GM19468 (cell line): ENCODE results near the gene DCTD.

ENCODE experiments used
- ATAC-seq: cut with Tn5 transposase; IDR thresholded peaks from one replicate; pipeline ENCODE4 v1.9.1; 2021; ENCODE audit warnings: mild to moderate bottlenecking, moderate library complexity, moderate number of reproducible peaks; ENCODE audit not compliant: unreplicated experiment; ENCODE audit errors: extremely low read depth

DCTD gene

DNA sequence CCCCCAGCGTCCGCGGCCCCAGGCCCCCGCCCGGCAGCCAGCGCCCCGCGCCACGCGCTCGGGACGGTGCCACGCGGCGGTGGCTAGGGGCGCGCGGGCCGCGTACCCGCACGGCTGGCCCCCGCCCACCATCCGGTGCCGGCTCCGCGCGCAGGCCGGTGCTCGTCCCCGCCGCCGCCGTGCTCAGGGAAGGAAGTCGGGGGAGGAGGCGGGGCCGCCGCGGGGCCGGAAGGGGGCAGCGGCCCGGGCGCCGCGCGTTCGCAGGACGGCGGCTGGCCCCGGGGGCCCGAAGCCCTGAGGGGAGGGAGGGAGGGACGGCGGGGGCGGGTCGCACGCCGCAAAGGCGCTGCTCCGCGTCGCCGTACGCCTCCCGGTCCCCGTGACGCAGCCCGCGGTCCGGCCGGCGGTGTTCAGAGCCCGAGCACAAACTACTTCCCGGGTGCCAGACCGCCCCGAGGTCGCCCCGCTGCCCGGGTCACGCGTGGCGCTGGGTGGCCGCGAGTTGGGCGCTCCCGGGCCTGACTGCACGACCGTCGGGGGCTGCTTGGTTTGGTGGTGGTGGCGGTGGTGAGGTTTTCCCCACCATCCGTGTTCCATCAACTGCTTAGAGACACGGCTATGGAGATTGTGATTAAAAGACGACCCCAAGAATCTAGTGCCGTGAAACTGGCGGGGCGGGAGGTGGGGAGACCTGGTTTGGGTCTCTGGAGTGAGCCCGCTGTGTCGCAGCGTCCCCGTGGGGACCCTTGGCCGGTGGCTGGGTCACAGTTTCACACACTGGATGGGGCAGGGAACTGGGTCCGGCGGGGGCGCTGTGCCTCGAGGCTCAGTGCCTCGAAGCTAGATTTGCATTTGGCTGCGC, at the start of gene DCTD:
DCTD (minus strand) TSS at position 205 of the 862 bp plus-strand sequence. CDS start 1,818 bp downstream, outside the sequence.
- ATAC-seq = peak; percentile 93

DNA sequence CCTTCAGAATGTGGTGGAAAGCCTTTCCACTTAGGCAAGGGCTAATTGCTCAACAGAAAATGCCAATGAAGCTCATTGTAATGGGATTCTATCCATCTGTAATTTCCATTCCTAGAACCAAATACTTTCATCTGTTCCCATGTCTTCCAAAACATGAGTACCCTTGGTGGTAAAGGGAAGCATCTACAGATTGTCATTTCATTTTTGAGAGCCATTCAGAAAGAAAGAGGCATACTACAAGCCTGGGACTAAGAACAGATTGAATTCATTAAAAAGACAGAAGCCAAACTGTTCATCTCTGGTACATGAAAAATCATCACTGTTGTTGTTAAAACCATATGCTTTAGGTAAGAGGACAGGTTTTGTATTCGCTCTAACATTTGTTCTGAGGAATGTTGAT, 43.6 kb upstream of the DCTD start:
- no peak for ATAC-seq

DNA sequence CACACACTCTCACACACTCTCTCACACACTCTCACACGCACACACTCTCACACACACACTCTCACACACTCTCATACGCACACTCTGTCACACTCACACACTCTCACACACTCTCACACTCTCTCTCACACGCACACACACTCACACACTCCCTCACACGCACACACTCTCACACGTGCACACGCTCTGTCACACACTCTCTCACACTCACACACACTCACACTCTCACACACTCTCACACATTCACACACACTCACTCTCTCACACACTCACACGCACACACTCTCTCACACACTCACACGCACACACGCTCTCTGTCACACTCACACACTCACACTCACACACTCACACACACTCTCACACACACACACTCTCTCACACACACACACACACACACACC, 43.0 kb upstream of the DCTD start:
- ATAC-seq = no peak

- no peak for ATAC-seq
Observed at GRCh38 chr4:182955411-182955810, 38.2 kb upstream of the DCTD start.

- no peak for ATAC-seq
Observed at GRCh38 chr4:182944484-182945213, 27.5 kb upstream of the DCTD start.

GRCh38 chr4:182939680-182940079, 22.5 kb upstream of the DCTD start:
- ATAC-seq = no peak

DNA sequence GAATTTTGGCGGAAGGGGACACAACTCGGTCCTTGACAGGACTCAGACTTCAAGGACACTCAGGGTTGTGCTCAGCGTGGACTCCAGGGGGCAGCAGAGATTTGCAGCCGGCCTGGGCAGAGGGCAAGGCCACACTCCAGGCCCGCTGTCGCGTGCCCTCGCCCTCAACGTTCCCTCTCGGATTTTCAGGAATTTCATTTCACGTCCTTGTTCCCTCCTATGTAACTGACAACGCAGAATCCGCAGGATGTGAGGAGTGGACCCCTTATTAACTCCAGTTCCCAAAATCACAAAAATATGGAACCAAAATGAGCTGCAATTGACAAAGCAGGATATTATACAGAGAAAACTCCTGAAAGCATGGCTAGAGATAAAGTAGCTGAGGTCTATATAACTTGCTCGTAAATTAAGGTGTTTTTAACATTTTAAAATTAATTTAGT, 21.0 kb upstream of the DCTD start:
- ATAC-seq = peak; percentile 86

- ATAC-seq = no peak
Observed at GRCh38 chr4:182937268-182938204, 20.4 kb upstream of the DCTD start.

GRCh38 chr4:182932651-182933050, 15.5 kb upstream of the DCTD start:
- no peak for ATAC-seq

- ATAC-seq = no peak
Observed at GRCh38 chr4:182931691-182932345, 14.6 kb upstream of the DCTD start.

GRCh38 chr4:182930889-182931288, 13.7 kb upstream of the DCTD start:
- no peak for ATAC-seq

- ATAC-seq = no peak
Observed at GRCh38 chr4:182929296-182929695, 12.1 kb upstream of the DCTD start.

- no peak for ATAC-seq
Observed at GRCh38 chr4:182928061-182928460, 10.9 kb upstream of the DCTD start.

GRCh38 chr4:182927505-182927904, 10.3 kb upstream of the DCTD start:
- no peak for ATAC-seq

- ATAC-seq = no peak
Observed at GRCh38 chr4:182925855-182926254, 8.7 kb upstream of the DCTD start.

GRCh38 chr4:182925298-182925757, 8.1 kb upstream of the DCTD start:
- ATAC-seq = peak; percentile 96

GRCh38 chr4:182924497-182924896, 7.3 kb upstream of the DCTD start:
- ATAC-seq = no peak

GRCh38 chr4:182923796-182924340, 6.7 kb upstream of the DCTD start:
- no peak for ATAC-seq

DNA sequence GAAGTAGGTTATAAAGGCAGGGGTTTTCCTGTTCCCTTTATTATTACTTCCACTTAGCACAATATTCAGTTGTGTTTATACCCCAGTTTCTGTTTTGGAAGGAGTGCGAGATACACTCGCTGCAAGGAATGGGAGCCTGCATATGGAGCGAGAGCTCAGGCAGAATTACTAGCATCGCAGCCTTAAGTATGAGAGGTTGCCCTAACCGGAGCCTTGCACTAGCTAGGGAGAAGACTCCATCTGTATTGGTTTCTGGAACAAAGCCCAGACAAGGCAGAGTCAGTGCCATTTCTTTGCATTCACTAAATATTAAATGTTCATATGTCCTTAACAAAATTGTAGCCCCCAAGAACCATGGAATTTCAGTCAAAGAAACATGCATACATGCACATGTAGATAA, 6.2 kb upstream of the DCTD start:
- no peak for ATAC-seq
